Measurements from ENCODE around the gene BCAS3. TPM values are rescaled to one million over a fixed set of nuclear protein-coding genes. Genes with fewer than 3 reads are reported as not detected.
"Not testable (repeated sequence)": the region's sequence is repeated elsewhere in the genome, so short reads cannot be mapped to it uniquely, and the experiment has no call there.

Gene BCAS3
- total and polyA plus RNA-seq, 2 donors (not counting 1 experiment from before 2014, with no cell fraction given) = 13.9 to 73.4 TPM

- Histone ChIP-seq H3K9ac (ENCODE audit: low read length) (no peak overlapping the region), H3K4me1 (ENCODE audit: control insufficient read depth in 2 of 2, insufficient read depth in 2 of 2, low read length in 2 of 2) (peaks cover 37 to 39% of the 10 kb centered on the region in 2 donors), H3K36me3 (replicated peaks in 1 of 2; ENCODE audit: control extremely low read depth in 1 of 2, control insufficient read depth in 1 of 2, extremely low read depth in 1 of 2, insufficient read depth in 2 of 2, low read length in 1 of 2) (no peaks in the 10 kb centered on the region), H4K20me1 (ENCODE audit: control insufficient read depth, insufficient read depth, low read length, poor library complexity, severe bottlenecking) (no peaks in the 10 kb centered on the region), H3K4me3 (ENCODE audit: control extremely low read depth in 1 of 5, extremely low read depth in 1 of 5, insufficient read depth in 1 of 5, low read depth in 2 of 5, low read length in 4 of 5) (no peak overlapping the region), H3K79me2 (ENCODE audit: control insufficient read depth, insufficient read depth, low read length) (no peaks in the 10 kb centered on the region), H3K27me3 (replicated peaks in 1 of 4; ENCODE audit: control extremely low read depth in 1 of 4, control insufficient read depth in 3 of 4, insufficient read depth in 4 of 4, low read length in 3 of 4) (no peaks in the 10 kb centered on the region), H3K9me3 (ENCODE audit: control extremely low read depth in 1 of 3, control insufficient read depth in 2 of 3, insufficient read depth in 1 of 3, low read length in 2 of 3) (no peaks in the 10 kb centered on the region), H2AFZ (ENCODE audit: insufficient read depth, low read depth, low read length, poor library complexity, severe bottlenecking) (no peak overlapping the region), H3K4me2 (replicated peaks; ENCODE audit: low read depth, low read length, poor library complexity, severe bottlenecking) (peak overlapping the region; percentile 62), H3K27ac (ENCODE audit: low read length in 2 of 2) (no peak overlapping the region)
- H3K27me3 Mint-ChIP-seq = no peaks in the 10 kb centered on the region
- ChIA-PET CTCF (no interaction called here), POLR2A (no interaction called here)
- DNase-seq (no peak), ATAC-seq (ENCODE audit: low read depth) (no peak)
- no CpG with 5 or more reads among the region's 2 CpGs for WGBS (ENCODE audit: insufficient coverage)
- intact Hi-C loops (cut with micrococcal nuclease) = no loop called here
- H3K9me3 Mint-ChIP-seq (ENCODE audit: insufficient read depth) = no peaks in the 10 kb centered on the region
- H3K27ac Mint-ChIP-seq = no peak overlapping the region
- no peak for TF ChIP-seq EZH2 (IDR thresholded peaks at IDR 0.05; ENCODE audit: borderline replicate concordance, insufficient read depth, low read depth, low read length, poor library complexity, severe bottlenecking)
- TF ChIP-seq, protein P1, sequence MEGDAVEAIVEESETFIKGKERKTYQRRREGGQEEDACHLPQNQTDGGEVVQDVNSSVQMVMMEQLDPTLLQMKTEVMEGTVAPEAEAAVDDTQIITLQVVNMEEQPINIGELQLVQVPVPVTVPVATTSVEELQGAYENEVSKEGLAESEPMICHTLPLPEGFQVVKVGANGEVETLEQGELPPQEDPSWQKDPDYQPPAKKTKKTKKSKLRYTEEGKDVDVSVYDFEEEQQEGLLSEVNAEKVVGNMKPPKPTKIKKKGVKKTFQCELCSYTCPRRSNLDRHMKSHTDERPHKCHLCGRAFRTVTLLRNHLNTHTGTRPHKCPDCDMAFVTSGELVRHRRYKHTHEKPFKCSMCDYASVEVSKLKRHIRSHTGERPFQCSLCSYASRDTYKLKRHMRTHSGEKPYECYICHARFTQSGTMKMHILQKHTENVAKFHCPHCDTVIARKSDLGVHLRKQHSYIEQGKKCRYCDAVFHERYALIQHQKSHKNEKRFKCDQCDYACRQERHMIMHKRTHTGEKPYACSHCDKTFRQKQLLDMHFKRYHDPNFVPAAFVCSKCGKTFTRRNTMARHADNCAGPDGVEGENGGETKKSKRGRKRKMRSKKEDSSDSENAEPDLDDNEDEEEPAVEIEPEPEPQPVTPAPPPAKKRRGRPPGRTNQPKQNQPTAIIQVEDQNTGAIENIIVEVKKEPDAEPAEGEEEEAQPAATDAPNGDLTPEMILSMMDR (IDR thresholded peaks at IDR 0.05) = no peak
- peaks cover 41% of the 10 kb centered on the region for H3K4me1 Mint-ChIP-seq
- H3K4me3 Mint-ChIP-seq = no peak overlapping the region
Observed at GRCh38 chr17:61144137-61144536, 466.5 kb downstream of the BCAS3 start.

- no peaks in the 10 kb centered on the region for H3K9me3 ChIP-seq (ENCODE audit: control extremely low read depth in 1 of 3, control insufficient read depth in 2 of 3, insufficient read depth in 1 of 3, low read length in 2 of 3)
- WGBS (ENCODE audit: insufficient coverage) = 29% methylated on average over 4 of the region's 11 CpGs
- no peak overlapping the region for H3K4me3 ChIP-seq (ENCODE audit: control extremely low read depth in 1 of 5, extremely low read depth in 1 of 5, insufficient read depth in 1 of 5, low read depth in 2 of 5, low read length in 4 of 5)
- intact Hi-C loops (cut with micrococcal nuclease) = no loop called here
- H3K27ac ChIP-seq (ENCODE audit: low read length in 2 of 2) = peak overlapping the region in 1 of 2 donors; percentile 41
- H3K36me3 ChIP-seq (replicated peaks in 1 of 2; ENCODE audit: control extremely low read depth in 1 of 2, control insufficient read depth in 1 of 2, extremely low read depth in 1 of 2, insufficient read depth in 2 of 2, low read length in 1 of 2) = no peaks in the 10 kb centered on the region
- ATAC-seq (ENCODE audit: low read depth) (peak; percentile 47), DNase-seq (peak; percentile 26)
- H3K27me3 ChIP-seq (replicated peaks in 1 of 4; ENCODE audit: control extremely low read depth in 1 of 4, control insufficient read depth in 3 of 4, insufficient read depth in 4 of 4, low read length in 3 of 4) = no peaks in the 10 kb centered on the region
- Mint-ChIP-seq H3K4me3 (peak overlapping the region; percentile 67), H3K4me1 (peaks cover 34% of the 10 kb centered on the region), H3K27me3 (no peaks in the 10 kb centered on the region), H3K9me3 (ENCODE audit: insufficient read depth) (no peaks in the 10 kb centered on the region), H3K27ac (peak overlapping the region; percentile 64)
- peak overlapping the region; percentile 72 for H2AFZ ChIP-seq (ENCODE audit: insufficient read depth, low read depth, low read length, poor library complexity, severe bottlenecking)
- ChIA-PET POLR2A (no interaction called here), CTCF (no interaction called here)
- H3K4me1 ChIP-seq (ENCODE audit: control insufficient read depth in 2 of 2, insufficient read depth in 2 of 2, low read length in 2 of 2) = peaks cover 29 to 32% of the 10 kb centered on the region in 2 donors
- TF ChIP-seq, protein P1 (IDR thresholded peaks at IDR 0.05) = no peak
- TF ChIP-seq EZH2 (IDR thresholded peaks at IDR 0.05; ENCODE audit: borderline replicate concordance, insufficient read depth, low read depth, low read length, poor library complexity, severe bottlenecking) = no peak
- H3K79me2 ChIP-seq (ENCODE audit: control insufficient read depth, insufficient read depth, low read length) = no peaks in the 10 kb centered on the region
- peak overlapping the region; percentile 22 for H3K9ac ChIP-seq (ENCODE audit: low read length)
- no peaks in the 10 kb centered on the region for H4K20me1 ChIP-seq (ENCODE audit: control insufficient read depth, insufficient read depth, low read length, poor library complexity, severe bottlenecking)
- peak overlapping the region; percentile 62 for H3K4me2 ChIP-seq (replicated peaks; ENCODE audit: low read depth, low read length, poor library complexity, severe bottlenecking)
Observed at GRCh38 chr17:61144617-61145564, 467.2 kb downstream of the BCAS3 start.

- H3K4me2 ChIP-seq (replicated peaks; ENCODE audit: low read depth, low read length, poor library complexity, severe bottlenecking); H3K9me3 Mint-ChIP-seq (ENCODE audit: insufficient read depth); POLR2A ChIA-PET; H3K4me3 Mint-ChIP-seq; intact Hi-C loops (cut with micrococcal nuclease); H3K9me3 ChIP-seq (ENCODE audit: control extremely low read depth in 1 of 3, control insufficient read depth in 2 of 3, insufficient read depth in 1 of 3, low read length in 2 of 3); H3K27ac ChIP-seq (ENCODE audit: low read length in 2 of 2); H3K27me3 Mint-ChIP-seq; H3K9ac ChIP-seq (ENCODE audit: low read length); H3K27me3 ChIP-seq (replicated peaks in 1 of 4; ENCODE audit: control extremely low read depth in 1 of 4, control insufficient read depth in 3 of 4, insufficient read depth in 4 of 4, low read length in 3 of 4); H3K27ac Mint-ChIP-seq; DNase-seq; H3K79me2 ChIP-seq (ENCODE audit: control insufficient read depth, insufficient read depth, low read length); H3K36me3 ChIP-seq (replicated peaks in 1 of 2; ENCODE audit: control extremely low read depth in 1 of 2, control insufficient read depth in 1 of 2, extremely low read depth in 1 of 2, insufficient read depth in 2 of 2, low read length in 1 of 2); H3K4me3 ChIP-seq (ENCODE audit: control extremely low read depth in 1 of 5, extremely low read depth in 1 of 5, insufficient read depth in 1 of 5, low read depth in 2 of 5, low read length in 4 of 5); H2AFZ ChIP-seq (ENCODE audit: insufficient read depth, low read depth, low read length, poor library complexity, severe bottlenecking); ATAC-seq (ENCODE audit: low read depth); H4K20me1 ChIP-seq (ENCODE audit: control insufficient read depth, insufficient read depth, low read length, poor library complexity, severe bottlenecking): not testable (repeated sequence)
- WGBS (ENCODE audit: insufficient coverage) = 75% methylated on average over 6 of the region's 8 CpGs
- H3K4me1 Mint-ChIP-seq = peaks cover 27% of the 10 kb centered on the region
- peaks cover 24 to 27% of the 10 kb centered on the region in 2 donors for H3K4me1 ChIP-seq (ENCODE audit: control insufficient read depth in 2 of 2, insufficient read depth in 2 of 2, low read length in 2 of 2)
- CTCF ChIA-PET = interaction anchor here (0.6 kb wide), 1 partner anchor 282 kb away, joined by 3 read pairs; no protein-coding TSS in a partner anchor
Observed at GRCh38 chr17:61146833-61147232, 469.2 kb downstream of the BCAS3 start.
